Breast epithelium (tissue), 3 donors: Measurements from ENCODE around the gene GPR84.

Experiments
- POLR2A ChIP-seq: fragments of 450-650 bp; IDR thresholded peaks from one replicate; pipeline ENCODE4 v1.6.1; 2016; ENCODE audit warnings: antibody characterized with exemption, mild to moderate bottlenecking, moderate library complexity
- TF ChIP-seq, protein P1 (sequence below), 3 donors: fragments of 450-650 bp; IDR thresholded peaks; one replicate each; pipeline ENCODE4 v1.5.1; 2016 to 2017; ENCODE audit warnings: antibody characterized with exemption in 3 of 3, mild to moderate bottlenecking in 3 of 3, moderate library complexity in 3 of 3

DNA sequence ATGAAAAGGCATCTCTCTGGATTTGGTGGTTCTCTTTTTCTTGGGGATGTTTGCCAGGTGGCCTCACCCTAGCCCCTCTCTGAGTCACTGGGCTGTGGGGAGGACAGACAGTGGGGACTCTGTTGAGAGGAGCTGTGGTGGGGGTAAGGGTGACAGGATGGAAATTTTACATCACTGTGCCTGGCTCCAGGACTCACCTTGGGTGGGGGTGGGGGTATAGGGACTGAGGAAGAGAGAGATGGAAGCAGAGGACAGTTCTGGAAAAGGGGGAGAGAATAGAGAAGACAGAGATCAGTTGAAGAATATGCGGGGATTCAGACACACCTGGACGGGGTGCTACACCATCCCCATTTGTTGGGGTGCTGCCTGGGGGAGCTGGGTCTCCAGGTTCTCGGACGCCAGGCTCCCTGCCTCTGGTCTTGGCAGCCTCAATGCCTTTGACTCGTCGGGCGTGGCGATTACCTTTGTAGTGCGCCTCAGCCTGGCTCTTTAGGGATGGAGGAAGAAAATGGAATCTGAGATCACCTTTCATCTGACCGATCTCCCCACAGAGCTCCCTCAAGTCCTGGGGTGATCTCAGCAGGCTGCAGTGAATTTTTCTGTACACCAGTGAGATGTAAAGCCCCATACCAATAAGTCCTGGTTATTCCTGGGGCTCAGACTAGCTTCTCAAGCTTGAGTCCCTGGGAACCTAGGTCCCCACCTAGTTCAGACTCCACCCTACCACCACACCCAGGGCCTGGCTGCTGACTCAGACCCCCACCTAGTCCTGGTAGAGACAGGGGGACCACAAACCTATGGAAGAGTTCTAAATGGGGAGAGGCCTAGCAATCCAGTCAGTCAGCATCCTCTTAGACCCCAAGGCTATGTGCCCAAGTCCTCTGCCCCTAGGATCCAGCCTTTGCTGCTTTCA, 9.6 kb upstream of the GPR84 start:
- TF ChIP-seq POLR2A = no peak
- TF ChIP-seq, protein P1, sequence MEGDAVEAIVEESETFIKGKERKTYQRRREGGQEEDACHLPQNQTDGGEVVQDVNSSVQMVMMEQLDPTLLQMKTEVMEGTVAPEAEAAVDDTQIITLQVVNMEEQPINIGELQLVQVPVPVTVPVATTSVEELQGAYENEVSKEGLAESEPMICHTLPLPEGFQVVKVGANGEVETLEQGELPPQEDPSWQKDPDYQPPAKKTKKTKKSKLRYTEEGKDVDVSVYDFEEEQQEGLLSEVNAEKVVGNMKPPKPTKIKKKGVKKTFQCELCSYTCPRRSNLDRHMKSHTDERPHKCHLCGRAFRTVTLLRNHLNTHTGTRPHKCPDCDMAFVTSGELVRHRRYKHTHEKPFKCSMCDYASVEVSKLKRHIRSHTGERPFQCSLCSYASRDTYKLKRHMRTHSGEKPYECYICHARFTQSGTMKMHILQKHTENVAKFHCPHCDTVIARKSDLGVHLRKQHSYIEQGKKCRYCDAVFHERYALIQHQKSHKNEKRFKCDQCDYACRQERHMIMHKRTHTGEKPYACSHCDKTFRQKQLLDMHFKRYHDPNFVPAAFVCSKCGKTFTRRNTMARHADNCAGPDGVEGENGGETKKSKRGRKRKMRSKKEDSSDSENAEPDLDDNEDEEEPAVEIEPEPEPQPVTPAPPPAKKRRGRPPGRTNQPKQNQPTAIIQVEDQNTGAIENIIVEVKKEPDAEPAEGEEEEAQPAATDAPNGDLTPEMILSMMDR (IDR thresholded peaks at IDR 0.05) = no peak
